Right hindlimb (tissue), 1 donor: ENCODE data around the gene LSAMP.

Experiments used
- DNase-seq: peaks from one replicate; pipeline ENCODE4 v3.0.0-alpha.2; 2018

The LSAMP gene

DNA sequence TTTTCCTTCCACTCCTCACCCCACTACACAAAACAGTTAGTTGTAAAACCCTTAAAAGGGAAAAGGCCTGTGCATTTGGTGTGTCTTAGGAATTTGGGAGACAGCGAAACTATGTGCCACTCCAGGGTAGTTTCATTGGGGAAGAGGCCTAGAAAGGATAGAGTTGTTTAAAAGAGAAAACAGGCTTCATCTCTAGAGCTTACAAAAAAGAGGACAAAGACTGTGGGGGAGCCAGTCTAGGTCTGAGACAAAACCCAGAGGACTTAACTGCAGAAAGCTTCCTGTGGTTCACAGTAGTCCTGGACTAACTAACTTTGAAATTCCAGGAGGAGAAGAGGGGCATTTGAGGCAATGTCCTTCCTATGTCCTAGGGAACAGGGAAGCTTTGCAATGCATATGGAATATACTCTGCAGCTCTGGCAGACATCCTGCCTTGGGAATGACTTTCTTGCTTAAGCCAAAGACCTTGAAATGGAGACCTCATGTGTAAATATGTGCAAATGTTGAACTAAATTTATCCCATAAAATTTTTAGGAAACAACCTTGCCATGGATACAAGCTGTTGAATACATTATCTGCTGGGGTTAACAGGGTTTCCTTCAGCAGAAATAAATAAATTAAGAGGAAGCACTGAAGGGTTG lies 159.4 kb downstream of the LSAMP start:
- peak; percentile 59 for DNase-seq

GRCh38 chr3:116281313-116282143 lies 163.8 kb downstream of the LSAMP start:
- no peak for DNase-seq

DNA sequence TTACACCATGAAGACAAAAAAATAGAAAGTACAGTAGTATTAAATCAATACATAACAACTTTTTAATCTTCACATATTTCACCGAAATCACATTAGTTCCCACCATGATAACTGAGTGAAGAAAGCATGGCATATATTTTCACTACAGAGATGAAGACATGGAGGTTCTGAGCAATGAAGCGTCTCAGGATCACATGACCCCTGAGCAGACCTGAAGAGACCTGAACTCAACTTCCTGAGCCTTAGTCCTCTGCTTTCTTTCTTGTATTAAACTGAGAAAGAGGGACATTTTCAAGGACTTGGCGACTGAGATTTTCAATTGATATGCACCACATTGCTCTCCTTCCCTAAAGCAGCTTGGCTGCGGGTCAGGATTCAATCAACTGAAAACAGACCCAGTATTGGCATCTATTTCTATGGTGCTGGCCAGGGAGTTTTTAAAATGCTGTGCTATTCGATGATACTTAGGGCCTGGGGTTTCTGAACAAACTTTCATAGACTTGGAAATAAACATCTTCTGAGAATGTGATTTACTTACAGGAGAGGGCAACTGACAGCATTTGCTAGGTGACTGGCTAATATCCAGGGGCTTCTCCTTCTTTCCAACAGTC lies 165.1 kb downstream of the LSAMP start:
- no peak for DNase-seq

DNA sequence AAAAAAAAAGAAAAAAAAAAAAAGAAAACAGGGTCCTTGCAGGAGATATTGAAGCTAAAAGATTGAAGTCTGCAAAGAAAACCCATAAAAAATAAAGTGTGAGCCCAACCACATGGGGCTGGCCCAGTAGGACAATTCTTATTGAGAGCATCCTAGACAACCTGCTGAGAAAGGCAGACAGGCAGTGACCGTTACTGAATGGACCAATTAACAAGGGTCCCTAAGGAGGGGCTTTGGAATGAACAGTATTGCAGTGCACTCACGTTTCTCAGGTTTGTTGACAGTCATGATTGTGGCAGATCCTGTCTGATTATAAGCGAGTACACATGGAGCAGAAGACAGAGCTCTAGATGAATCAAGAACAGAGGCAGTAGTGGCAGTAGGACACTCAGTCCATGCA lies 168.6 kb downstream of the LSAMP start:
- no peak for DNase-seq

- DNase-seq = no peak
Measured at GRCh38 chr3:116270056-116270455, 175.2 kb downstream of the LSAMP start.

DNA sequence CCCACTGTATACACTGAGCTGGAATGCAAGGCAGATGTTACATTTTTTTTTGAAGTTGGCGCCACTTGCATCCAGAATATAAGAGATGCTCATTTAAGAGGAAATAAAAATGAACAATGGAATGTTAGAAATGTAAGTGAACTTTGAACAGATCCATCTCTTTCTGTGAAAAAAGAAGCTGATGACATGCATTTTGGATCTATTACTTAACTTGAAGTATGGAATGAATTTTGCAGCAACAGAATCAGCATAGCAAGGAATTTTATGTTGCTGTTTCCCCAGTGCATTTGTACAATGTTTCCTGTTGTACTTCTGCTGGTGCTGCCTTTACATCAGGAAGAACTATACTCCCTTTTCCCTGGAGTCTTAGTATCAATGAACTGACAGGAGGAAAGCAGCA lies 178.2 kb downstream of the LSAMP start:
- DNase-seq = no peak

DNA sequence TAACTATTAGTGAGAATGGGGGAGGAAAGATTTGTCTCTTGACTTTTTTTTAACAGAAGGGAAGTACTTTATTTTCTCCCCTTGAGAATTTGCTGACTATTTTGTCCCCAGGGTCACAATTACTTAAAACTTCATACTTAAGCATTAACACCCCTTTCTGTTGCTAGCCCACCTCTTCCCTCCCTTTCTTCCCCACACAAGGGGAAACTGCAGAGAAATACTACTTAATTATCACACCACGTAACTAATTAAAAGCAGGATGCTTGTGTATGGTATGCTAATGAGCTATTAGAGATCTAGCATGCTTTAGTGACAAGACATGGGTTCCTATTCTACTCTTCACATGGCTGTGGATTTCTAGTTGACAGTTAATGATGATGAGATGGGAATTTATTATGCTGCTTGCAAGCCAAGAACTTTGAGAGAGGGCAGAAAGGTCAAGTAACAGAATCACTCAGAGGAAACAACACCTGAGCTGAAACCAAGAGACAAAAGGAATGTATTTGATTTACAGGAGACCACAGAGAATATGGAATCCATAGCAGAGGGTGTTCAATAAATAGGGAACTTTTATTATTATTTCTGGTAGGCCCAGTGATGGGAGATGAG lies 179.2 kb downstream of the LSAMP start:
- DNase-seq = no peak

GRCh38 chr3:116265320-116265695 lies 180.0 kb downstream of the LSAMP start:
- no peak for DNase-seq

- DNase-seq = no peak
Measured at GRCh38 chr3:116264546-116265319, 180.6 kb downstream of the LSAMP start.

DNA sequence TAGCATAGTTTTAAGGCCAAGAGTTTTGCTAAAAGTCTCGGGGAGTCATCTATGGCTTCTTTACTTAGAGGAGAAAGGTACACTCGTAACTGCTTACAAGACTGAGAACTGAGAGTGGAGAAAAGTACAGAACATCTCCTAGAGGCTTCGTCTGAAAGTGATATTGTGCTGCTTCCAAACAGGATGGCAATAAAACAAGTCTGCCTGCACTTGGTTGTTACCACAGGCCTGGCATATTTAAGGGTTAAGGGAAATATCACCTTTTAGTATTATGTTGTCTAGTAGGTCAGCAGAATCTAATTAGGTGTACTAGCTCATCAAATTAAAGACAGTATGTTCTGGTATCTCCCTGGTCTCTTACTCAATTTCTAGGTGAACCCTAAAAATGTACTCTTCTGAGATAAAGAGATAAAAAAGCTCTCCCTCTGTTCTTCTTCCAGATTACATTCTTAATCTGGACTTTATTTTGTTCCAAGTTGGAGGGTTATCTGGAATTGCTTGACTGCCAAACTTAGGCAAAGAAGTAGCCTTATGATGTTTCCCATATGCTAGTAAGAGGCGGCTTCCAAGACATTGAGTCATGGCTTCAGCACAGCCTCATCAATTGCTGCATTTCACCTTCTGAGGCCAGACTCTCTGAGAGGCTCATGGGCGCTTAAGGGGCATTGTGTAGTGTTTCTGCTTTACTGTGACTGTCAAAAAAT lies 181.3 kb downstream of the LSAMP start:
- DNase-seq = no peak

GRCh38 chr3:116260491-116260890 lies 184.8 kb downstream of the LSAMP start:
- no peak for DNase-seq

DNA sequence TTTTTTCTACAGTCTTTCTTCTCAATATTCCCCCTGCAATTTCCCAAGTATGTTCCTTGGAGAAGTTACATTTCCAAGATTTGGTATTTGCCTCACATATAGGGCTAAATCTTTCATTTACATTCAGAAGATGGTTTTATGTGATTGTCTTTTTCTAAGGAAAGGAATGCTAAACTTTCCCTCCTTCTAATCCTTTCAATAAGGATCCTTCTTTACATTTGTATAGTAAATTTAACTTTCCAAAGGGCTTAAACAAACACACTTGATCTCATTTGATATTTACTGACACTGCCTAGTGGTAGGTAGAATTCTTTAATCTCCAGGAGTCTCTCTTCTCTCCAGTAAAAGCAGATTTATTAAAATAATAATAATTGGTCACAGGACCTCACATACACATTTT lies 185.3 kb downstream of the LSAMP start:
- no peak for DNase-seq

DNA sequence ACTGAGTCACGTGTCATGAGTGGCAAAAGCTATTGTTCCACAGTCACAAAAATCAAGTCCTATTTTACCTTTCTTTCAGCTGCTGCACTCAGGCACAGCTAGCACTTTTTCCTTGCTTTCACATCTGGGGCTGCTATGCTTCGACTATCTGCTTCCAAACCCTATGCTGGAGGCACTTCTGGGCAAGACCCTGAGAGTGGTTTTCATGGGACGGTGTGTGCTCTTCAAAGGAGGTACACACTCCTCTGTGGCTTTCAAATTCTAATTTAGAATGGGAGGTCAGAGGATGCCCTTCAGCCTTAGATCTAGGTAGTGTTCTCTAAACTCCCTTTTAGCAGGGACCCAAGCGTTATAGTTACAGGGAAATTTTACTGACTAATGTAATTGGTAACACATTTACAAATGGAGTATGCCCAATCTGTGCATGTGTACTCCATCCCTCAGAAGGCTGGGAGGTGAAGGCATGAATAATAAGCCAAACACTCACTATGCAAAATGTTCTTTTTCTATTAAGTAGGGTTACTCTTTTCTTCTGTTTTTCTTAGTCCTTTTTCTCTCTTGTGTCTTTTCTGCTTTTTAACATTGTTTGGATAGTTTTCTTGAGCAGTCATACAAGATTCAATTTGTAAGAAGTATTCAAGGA lies 188.3 kb downstream of the LSAMP start:
- no peak for DNase-seq

GRCh38 chr3:116254541-116254940 lies 190.7 kb downstream of the LSAMP start:
- DNase-seq = no peak

DNA sequence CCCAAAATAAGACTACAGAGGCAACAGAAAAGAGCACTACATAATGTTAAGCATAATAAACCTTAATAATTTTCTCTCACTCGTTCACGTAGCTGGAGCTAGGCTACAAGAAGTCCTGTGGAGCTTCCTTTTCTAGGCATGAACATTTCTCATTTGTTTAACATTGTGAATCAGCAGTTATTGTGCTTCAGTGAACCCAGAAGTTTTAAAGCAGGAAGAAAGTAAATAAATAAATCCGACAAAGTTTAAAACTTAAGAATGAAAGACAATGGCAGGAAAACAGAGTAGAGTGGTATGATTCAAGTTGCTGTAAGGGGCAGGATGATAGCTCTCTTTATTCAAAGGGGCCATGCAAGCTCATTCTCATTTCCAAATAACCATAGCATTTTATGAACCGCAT lies 191.8 kb downstream of the LSAMP start:
- DNase-seq = no peak

DNA sequence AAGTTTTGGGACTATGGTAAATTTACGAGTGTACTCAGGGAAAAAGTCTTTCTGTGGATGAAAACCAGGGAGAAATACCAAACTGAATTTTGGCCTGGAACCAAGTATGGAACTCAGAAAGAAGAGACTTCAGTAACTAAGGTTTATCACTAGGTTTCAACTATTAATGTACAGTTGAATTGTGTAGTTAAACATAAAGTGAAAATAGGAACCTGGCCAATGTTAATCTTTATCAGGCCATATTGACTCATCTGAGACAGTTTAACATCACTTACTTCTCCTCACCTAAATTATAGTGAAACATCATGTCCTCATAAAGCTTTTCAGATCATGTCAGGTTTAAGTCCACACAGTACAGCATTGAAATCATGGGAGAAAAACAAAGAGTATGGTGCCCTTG lies 197.7 kb downstream of the LSAMP start:
- DNase-seq = no peak

- no peak for DNase-seq
Measured at GRCh38 chr3:116246406-116246980, 198.8 kb downstream of the LSAMP start.

GRCh38 chr3:116242825-116243224 lies 202.5 kb downstream of the LSAMP start:
- no peak for DNase-seq

DNA sequence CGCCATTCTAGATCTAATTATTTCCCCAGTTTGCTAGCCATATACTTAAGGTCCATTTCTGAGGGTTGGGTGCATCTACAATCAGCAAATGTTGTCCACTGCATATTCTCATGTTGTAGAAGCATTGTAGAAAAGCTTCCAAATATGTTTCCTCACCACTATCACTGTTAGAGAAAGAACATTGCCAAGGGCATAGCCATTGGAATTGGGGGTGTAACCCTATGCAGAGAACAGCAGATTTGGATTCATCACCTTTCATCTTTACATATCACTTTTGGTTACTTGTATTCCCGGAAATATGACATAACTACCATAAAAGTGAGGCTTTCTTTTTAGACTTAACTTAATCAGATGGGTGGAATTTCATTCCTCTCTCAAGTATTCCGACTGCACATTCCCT lies 203.6 kb downstream of the LSAMP start:
- DNase-seq = no peak

GRCh38 chr3:116240261-116240660 lies 205.0 kb downstream of the LSAMP start:
- DNase-seq = no peak

DNA sequence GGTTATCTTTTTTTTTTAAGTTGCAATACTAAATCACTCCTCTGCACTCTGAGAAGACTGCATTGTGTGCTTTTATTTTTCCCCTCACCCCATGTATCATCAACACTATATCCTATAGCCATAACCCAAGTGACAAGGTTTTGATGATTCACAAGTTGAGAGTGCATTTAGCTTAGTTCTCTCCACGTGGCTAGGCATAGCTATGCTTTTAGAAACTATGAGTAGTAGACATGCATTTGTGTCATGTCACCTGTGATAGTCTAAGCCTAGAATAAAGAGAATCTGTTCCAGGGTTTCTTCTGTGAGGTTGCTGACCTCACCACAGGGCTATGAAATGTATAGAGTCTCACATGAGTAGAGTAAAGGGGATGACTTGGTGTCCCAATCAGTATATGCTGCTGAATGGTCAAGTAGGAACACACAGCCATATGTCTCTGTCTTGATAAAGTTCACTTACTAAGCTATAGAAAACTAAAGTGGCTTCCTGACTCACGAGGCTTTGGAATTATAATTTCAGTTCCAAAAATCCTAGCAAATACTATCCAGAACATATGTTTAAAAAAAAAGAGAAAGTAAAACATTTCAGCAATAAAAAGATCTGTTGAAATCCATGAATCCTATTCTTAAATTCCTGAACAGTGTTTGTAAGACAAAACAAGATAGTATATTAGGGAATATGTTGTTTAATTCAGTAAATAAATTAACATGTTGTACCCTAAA lies 206.3 kb downstream of the LSAMP start:
- DNase-seq = no peak
